GM04504 (cell line): ENCODE results near the gene CFHR5.
A peak's percentile ranks its signal among the peaks of the same experiment; 100 is the strongest.
"Not testable (repeated sequence)": the region's sequence is repeated elsewhere in the genome, so short reads cannot be mapped to it uniquely, and the experiment has no call there.

Experiments
- DNase-seq: peaks from one replicate; pipeline ENCODE4 v3.0.0-alpha.2; 2012; ENCODE audit warnings: low read depth

The CFHR5 gene

DNA sequence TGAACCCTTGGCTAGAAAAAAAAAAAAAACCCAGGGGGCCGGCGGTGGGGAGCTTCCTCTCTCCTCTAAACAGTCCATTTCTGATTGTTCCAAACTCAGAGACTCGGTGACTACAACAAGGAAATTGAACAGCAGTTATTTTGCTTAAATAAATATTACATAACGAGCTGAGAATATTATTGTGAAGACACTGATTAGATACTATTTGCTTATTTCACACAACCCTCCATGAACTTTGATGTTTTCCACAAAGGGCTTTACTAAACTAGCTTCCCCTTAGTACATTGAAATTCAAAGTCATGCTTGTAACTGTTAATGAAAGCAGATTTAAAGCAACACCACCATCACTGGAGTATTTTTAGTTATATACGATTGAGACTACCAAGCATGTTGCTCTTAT, at the start of gene CFHR5:
Gene CFHR5, plus strand, starts transcription at position 279 of the 400 bp plus-strand sequence. Its CDS starts 109 bp downstream, at position 388.
- DNase-seq: no peak

DNA sequence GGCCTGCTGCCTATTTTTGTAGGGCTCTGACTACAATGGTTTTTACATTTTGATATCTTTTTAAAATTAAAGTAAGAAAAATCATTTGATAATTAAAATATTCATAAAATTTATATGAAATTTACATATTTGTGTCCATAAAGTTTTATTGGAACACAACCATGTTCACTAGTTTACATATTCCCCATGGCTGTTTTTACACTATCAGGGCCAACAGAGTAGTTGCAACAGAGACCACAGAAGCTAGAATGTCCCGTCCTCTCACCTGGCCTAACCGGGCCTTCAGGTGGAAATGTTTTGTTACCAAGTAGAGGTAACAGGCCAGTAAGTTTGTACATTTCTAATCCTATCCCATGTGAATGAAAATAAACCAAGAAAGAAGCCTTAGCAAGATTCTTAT, 44.5 kb upstream of the CFHR5 start:
- not testable (repeated sequence) for DNase-seq

DNA sequence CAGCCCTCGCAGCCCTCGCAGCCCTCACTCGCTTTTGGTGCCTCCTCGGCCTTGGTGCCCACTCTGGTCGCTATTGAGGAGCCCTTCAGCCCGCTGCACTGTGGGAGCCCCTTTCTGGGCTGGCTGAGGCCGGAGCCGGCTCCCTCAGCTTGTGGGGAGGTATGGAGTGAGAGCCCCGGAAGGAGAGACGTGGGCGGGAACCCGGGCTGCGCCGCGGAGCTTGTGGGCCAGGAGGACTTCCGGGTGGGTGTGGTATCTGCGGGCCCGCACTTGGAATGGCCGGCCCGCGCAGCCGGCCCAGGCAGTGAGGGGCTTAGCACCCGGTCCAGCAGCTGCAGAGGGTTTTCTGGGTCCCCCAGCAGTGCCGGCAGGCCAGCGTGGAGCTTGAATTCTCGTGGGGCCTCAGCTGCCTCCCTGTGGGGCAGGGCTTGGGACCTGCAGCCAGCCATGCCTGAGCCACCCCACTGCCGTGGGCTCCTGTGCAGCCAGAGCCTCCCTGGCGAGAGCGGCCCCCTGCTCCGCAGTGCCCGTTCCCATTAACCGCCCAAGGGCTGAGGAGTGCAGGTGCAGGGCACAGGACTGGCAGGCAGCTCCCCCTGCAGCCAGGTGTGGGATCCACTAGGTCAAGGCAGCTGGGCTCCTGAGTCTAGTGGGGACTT, 43.7 kb upstream of the CFHR5 start:
- no peak for DNase-seq

DNA sequence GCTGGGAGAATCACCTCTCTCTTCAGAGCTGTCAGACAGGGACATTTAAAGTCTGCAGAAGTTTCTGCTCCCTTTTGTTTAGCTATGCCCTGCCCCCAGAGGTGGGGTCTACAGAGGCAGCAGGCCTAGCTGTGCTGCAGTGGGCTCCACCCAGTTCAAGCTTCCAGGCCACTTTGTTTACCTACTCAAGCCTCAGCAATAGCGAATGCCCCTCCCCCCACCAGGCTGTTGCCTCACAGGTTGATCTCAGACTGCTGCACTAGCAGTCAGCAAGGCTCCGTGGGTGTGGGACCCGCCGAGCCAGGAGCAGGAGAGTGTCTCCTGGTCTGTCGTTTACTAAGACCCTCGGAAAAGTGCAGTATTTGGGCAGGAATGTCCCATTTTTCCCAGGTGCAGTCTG, 35.9 kb upstream of the CFHR5 start:
- DNase-seq: not testable (repeated sequence)

DNA sequence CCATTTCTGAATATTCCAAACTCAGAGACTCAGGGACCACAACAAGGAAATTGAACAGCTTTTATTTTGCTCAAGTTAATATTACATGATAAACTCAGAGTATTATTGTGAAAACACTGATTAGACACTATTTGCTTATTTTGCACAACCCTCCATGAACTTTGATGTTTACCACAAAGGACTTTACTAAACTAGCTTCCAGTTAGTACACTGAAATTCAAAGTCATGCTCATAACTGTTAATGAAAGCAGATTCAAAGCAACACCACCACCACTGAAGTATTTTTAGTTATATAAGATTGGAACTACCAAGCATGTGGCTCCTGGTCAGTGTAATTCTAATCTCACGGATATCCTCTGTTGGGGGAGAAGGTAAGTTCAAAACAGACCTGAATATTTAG, 33.8 kb upstream of the CFHR5 start, which contains the start of gene CFHR2:
Gene CFHR2, plus strand, starts transcription at position 171 of the 400 bp plus-strand sequence. Its CDS starts 143 bp downstream, at position 314.
- DNase-seq: not testable (repeated sequence)

DNA sequence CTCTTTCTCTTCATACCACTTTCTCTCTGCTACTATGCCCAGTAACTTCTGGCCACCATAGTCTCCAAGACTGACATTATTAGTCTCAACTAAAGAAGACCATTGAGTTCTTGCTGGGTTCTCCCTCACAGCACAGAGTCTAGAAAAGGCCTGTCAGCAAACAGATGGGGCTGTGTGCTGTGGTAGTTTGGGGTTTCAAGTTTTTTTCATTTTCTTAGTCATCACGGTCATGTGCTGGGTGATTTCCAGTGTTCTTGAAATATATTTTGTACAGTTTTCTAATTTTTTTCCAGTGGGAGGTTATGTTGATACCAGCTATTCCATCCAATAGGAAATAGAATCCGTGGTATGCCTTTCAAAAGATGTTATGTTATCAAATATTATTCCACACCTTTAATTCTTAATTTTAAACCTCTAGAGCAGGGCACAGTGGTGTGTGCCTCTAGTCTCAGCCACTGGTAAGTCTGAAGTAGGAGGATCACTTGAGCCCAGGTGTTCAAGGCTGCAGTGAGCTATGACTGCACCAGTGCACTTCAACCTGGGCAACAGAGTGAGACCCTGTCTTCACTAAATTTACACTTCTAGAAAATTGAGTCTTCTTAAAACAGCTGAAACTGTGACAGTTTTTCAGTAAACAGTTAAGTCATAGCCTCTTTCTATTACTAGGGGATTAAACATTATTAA, 25.5 kb upstream of the CFHR5 start:
- DNase-seq: no peak

DNA sequence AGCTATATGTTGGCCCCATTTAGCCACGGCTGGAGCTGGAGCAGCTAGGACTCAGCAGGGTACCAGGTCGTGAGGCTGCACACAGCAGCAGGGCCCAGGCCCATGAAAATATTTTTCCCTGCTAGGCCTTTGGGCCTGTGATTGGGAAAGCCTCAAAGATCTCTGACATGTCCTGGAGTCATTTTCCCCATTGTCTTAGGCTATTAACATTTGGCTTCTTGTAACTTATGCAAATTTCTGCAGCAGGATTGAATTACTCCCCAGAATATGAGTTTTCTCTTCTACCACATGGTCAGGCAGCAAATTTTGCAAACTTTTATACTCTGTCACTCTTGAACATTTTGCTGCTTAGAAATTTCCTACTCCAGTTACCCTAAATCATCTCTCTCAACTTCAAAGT, 22.6 kb upstream of the CFHR5 start:
- no peak for DNase-seq

DNA sequence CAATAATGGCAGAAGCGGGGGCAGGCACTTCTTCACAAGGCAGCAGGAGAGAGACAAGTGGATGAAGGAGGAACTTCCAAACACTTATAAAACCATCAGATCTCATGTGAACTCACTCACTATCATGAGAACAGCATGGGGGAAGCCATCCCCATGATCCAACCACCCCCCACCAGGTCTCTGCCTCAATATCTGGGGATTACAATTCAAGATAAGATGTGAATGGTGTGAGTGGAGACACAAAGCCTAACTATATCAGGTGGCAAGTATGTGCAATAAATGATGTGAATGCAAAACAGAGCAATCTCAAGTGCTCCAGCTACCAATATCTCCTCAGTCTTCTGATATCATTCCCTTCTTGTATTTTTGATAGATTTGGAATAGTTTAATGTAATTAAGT, 21.4 kb upstream of the CFHR5 start:
- no peak for DNase-seq

DNA sequence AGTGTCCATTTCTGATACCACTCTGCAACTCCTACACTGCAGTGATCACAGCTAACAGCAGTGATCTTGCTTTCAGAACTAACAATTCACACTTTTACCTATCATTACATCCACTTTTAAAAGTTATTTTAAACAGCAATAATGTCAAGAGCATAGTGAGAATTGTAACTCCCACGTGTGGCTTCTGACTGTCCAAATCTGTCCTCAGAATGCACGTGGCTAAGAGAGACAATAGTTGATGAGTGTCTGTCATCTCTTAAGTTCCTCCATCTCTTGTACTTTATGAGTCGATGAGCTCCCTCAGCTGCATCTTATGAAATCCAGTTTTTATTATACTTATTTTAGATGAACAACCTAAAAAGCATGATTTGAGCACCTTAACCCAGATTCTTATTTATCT, 16.5 kb upstream of the CFHR5 start:
- no peak for DNase-seq

DNA sequence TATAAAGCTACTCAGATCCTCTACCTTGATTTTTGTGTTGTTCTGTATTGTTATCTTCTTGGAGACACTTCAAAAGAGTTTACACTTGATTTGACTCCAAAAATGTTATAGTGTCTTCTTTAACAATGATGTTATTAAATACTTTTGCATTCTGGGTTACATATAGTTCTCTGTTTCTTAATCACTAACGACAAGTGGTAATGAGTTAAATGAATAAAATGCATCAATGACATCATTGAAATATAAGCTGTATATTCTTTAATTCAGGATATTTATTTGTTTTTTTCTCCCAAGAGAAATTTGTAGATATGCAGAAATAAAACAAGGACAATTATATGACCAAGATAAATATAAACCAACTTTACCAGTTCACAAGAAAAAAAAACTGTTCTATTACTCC, 7.2 kb upstream of the CFHR5 start:
- no peak for DNase-seq

DNA sequence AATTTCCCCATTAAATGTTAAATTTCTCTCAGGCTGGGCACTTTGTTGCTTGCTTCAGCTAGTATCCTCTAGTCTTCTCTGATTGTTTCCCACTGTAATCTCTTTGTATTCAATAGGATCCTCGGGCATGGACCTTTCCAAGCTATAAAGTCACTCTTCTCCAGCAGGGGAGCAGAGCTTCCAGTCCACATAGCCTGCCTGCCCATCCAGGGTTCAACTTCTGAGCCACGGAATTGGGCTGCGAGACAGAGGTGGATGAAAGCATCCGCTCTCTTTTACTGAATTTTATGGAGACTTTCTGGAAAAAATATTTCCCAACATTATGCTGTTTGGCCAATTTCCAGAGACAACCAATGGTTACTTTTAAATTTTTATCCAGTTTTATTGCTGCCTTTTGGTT, 1.1 kb upstream of the CFHR5 start:
- DNase-seq: no peak

DNA sequence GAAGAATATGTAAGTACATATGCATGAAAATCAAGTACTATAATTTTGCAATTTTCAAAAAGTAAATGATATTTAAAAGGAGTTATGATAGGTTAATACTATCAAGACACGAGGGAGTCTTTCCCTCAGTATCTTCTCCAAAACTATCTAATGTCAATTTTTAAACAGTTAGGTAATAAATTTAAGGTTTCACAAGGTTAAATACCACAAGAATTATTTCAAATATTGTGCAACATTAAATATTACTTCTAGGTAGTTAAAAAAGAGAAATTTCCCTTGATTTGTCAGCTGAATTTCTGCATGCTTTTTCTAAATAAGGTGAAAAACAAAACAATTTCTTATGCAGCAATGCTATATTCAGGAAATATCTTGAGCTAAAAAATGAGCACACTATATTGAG, 3.5 kb downstream of the CFHR5 start:
- no peak for DNase-seq

DNA sequence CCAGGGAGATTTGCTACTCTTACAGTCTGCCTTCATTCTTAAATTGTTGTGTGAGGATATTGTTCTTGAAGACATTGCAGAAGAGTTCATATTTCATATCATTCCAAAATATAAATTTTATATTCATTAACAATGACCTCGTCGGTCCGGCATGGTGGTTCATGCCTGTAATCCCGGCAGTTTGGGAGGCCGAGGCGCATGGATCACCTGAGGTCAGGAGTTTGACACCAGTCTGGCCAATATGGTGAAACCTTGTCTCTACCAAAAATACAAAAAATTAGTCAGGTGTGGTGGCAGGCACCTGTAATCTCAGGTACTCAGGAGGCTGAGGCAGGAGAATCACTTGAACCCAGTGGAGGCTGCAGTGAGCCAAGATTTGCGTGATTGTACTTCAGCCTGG, 4.9 kb downstream of the CFHR5 start:
- not testable (repeated sequence) for DNase-seq

DNA sequence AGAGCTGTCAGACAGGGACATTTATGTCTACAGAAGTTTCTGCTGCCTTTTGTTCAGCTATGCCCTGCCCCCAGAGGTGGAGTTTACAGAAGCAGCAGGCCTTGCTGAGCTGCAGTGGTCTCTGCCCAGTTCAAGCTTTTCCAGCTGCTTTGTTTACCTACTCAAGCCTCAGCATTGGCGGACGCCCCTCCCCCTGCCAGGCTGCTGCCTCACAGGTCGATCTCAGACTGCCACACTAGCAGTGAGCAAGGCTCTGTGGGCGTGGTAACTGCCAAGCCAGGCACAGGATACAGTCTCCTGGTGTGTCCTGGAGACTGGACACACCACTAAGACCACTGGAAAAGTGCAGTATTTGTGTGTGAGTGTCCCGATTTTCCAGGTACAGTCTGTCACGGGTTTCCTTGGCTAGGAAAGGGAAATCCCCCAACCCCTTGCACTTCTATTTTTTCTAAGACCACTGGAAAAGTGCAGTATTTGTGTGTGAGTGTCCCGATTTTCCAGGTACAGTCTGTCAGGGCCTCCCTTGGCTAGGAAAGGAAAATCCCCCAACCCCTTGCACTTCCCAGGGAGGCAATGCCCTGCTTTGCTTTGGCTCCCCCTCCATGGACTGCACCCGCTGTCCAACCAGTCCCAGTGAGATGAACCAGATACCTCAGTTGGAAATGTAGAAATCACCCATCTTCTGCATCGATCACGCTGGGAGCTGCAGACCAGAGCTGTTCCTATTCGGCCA, 14.7 kb downstream of the CFHR5 start:
- not testable (repeated sequence) for DNase-seq

DNA sequence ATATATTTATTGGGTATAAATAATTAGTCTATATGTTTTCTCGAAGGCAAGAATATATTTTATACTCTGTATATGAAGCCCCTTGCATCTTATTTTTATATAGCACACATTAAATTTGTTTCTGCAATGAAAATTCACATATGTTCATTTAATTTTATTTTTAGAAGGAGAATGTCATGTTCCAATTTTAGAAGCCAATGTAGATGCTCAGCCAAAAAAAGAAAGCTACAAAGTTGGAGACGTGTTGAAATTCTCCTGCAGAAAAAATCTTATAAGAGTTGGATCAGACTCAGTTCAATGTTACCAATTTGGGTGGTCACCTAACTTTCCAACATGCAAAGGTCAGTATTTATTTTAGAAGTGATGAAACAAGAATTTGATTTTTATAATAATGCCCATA, 16.6 kb downstream of the CFHR5 start:
- no peak for DNase-seq

DNA sequence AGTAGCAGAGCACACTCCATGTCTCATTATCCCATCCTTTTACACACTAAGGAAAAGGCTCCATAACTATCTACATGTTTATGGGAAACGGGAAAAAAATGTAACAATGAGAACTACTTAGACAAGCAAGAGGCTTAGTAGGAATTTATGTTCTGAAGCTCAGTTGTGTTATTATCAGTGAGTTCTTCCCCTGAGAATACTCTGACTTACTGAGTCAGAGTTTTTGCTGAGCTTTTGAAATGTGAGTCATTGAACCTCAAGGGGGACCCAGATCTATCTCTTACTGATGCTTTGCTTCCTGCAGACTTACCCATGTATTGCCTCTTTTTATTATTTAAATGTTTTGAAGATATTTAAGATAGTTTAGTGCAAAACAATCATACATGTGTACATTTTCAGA, 20.1 kb downstream of the CFHR5 start:
- DNase-seq: peak; percentile 38

DNA sequence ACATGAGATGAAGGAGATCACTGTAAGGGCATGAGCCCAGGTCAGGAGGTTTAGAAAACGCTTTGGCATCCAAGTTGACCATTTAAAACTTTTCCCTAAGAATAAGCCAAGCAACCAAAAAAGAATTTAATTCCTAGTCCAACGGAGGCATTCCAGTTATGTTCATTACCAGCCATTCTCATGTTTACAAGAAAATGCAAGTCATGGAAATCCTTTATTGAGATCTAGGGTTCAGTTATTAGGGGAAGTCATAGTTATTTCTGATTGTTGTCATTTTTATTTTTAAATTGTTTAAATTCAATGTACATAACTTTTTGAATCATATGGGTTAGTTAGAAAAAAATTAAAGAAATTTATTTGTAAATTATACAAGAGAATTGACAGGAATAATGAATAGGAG, 24.5 kb downstream of the CFHR5 start:
- DNase-seq: no peak

DNA sequence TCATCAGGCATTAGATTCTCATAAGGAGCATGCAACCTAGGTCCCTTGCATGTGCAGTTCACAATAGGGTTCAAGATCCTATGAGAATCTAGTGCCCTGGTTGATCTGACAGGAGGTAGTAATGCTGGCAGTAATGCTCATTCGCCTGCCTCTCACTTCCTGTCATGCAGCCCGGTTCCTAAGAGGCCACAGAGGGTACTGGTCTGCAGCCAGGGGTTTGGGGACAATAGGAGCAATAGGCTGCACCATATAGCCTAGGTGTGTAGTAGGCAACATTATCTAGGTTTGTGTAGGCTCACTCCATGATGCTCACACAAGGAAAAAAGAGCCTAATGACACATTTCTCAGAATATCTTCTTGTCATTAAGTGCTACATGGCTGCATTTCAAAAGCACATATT, 25.8 kb downstream of the CFHR5 start:
- DNase-seq: no peak

DNA sequence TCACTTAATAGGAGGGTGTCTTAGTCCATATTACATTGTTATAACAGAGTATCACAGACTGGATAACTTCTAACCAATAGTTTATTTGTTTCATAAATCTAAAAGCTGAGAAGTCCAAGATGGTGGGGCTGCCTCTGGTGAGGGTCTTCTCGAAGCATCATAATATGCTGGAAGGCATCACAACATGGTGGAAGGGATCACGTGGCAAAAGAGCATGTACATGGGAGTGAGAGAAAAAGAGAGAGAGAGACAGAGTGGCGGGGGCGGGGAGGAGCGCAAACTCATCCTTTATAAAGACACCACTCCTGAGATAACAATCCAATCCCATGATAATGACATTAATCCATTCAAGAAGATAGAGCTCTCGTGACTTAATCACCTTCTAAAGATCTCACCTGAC, 31.5 kb downstream of the CFHR5 start:
- DNase-seq: no peak

DNA sequence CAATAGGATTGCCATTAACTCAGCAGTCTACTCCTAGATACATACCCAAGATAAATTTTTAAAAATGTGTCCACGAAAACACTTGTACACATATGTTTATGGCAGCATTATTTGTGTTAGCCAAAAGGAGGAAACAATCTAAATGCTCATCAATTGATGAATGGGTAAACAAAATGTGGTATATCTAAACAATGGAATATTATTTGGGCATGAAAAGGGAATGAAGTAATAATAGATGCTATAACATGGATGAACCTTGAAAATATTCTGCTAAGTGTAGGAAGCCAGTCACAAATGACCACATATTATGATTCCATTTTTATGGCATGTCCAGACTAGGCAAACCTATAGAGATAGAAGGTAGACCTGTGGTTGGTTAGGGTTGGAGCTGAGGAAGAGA, 34.3 kb downstream of the CFHR5 start:
- no peak for DNase-seq

DNA sequence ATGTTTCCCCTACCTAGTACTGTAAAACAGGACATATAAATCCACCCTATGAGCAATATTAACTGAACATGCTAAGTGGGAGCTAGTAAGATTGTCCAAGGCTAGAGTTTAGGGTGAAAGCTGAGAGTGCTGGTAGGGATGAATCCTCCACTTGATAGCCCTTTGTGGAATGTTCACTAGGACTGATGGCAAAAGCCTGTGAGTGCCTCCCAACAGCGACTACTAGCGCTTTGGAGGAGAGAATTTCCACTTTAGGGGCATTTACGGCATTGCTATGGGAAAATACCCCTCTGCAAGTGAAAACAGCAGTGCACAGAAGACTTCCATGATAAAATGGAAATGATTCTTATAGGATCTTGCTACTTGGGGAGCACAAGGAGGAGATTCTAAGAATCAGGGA, 35.9 kb downstream of the CFHR5 start:
- DNase-seq: no peak

DNA sequence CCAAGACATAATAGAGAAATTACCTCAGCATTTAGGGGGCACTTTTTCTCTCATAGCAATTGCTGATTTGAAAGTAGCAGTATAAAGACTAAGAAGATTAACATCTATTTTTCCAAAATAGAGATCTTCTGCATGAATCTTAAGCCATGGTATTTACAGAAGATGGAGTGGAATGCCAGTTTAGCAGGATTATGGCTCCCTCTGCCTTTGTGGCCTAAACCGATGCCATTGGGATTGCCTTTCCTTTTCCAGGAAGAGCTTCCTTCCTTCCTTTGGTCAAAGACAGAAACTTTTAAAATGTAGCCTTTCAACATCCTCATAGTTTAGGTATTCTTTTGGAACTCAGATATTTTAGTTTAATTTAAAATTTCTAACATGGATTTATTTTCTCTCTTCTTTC, 39.4 kb downstream of the CFHR5 start:
- DNase-seq: no peak

DNA sequence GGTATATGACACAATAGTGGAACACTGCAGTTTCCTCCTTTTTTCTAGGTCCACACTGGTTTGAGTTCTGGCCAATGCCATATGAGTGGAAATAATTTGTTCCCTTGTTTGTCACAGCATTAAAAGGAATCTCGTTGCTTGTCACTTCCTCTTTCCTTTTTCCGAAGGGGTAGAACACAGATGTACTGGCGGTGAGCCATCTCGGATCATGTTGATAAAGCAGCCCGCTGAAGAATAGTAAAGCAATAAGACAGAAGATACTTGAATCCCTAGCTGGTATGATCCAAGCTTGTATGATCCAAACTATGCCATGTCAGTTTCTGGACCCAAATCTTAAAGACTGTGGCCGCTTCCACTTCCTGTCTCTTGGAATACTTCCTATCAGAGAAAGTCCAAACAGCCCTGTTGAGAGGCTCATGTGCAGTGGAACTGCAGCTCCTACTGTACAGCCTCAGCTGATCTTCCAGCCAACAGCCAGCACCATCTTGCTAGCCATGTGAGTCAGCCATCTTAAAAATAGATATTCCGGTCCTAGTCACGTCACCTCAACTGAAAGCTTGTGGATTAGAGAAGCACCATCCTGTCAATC, 40.3 kb downstream of the CFHR5 start:
- DNase-seq: no peak
